Measurements from ENCODE around the gene MOV10L1. TPM values are rescaled to one million over a fixed set of nuclear protein-coding genes. Genes with fewer than 3 reads are reported as not detected.
"Not testable (repeated sequence)": the region's sequence is repeated elsewhere in the genome, so short reads cannot be mapped to it uniquely, and the experiment has no call there.

The MOV10L1 gene
- total RNA-seq, 2 experiments from 2014 or later = 0.22 to 1.1 TPM

GRCh38 chr22:50134481-50134880, 44.7 kb downstream of the MOV10L1 start:
- Histone ChIP-seq H3K4me1 (ENCODE audit: insufficient read depth, low read length, poor library complexity, severe bottlenecking) (peaks cover 5% of the 10 kb centered on the region), H3K9me3 (ENCODE audit: low read length) (no peaks in the 10 kb centered on the region), H3K27ac (ENCODE audit: low read depth, low read length, poor library complexity, severe bottlenecking) (no peak overlapping the region), H3K9me2 (ENCODE audit: insufficient read depth, low read length) (no peaks in the 10 kb centered on the region), H3K4me3 (ENCODE audit: low read depth, low read length, poor library complexity, severe bottlenecking) (no peak overlapping the region), H3K79me2 (ENCODE audit: insufficient read depth, low read depth, low read length) (no peaks in the 10 kb centered on the region), H4K20me1 (ENCODE audit: insufficient read depth, low read length) (no peaks in the 10 kb centered on the region), H3K36me3 (ENCODE audit: insufficient read depth, low read length) (no peaks in the 10 kb centered on the region), H3K4me2 (ENCODE audit: low read length) (no peak overlapping the region), H2AFZ (ENCODE audit: low read length) (no peak overlapping the region)
- ChIA-PET CTCF (ENCODE audit: unreplicated experiment) (no interaction called here), POLR2A (no interaction called here)
- BruUV-seq (replicated peaks) = no TSS peak
- TF ChIP-seq, protein P1, sequence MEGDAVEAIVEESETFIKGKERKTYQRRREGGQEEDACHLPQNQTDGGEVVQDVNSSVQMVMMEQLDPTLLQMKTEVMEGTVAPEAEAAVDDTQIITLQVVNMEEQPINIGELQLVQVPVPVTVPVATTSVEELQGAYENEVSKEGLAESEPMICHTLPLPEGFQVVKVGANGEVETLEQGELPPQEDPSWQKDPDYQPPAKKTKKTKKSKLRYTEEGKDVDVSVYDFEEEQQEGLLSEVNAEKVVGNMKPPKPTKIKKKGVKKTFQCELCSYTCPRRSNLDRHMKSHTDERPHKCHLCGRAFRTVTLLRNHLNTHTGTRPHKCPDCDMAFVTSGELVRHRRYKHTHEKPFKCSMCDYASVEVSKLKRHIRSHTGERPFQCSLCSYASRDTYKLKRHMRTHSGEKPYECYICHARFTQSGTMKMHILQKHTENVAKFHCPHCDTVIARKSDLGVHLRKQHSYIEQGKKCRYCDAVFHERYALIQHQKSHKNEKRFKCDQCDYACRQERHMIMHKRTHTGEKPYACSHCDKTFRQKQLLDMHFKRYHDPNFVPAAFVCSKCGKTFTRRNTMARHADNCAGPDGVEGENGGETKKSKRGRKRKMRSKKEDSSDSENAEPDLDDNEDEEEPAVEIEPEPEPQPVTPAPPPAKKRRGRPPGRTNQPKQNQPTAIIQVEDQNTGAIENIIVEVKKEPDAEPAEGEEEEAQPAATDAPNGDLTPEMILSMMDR (conservative IDR thresholded peaks at IDR 0.05; ENCODE audit: low read length) = no peak
- TF ChIP-seq EZH2phosphoT487 (IDR thresholded peaks at IDR 0.05; ENCODE audit: borderline replicate concordance, low read depth, low read length) = no peak
- DNase-seq (ENCODE audit: low spot score) = no peak
- intact Hi-C loops (cut with micrococcal nuclease; ENCODE audit: unreplicated experiment) = no loop called here

DNA sequence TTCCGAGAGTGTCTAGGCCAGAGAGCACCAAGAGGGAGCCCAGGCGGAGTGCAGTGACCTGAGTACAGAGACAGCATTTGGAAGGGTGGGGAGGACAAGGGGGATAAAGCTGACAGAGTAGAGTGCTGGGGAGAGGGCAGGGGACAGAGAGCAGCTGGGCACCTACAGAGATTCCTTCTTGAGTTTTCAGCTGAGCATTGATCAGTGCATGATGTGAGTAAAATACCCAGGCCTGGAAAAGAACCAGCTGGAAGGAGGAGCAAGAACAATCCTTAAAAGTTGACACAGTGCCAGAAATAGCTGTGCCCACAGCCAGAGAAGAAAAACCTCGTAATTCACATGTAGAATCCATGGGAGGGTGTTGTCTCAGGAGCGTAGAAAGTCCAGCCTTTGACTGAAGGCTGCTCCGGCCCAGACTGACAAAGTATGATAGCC, 46.8 kb downstream of the MOV10L1 start:
- Histone ChIP-seq H3K4me3 (ENCODE audit: low read depth, low read length, poor library complexity, severe bottlenecking) (no peak overlapping the region), H2AFZ (ENCODE audit: low read length) (no peak overlapping the region), H3K9me2 (ENCODE audit: insufficient read depth, low read length) (no peaks in the 10 kb centered on the region), H3K9me3 (ENCODE audit: low read length) (no peaks in the 10 kb centered on the region), H4K20me1 (ENCODE audit: insufficient read depth, low read length) (no peaks in the 10 kb centered on the region), H3K36me3 (ENCODE audit: insufficient read depth, low read length) (no peaks in the 10 kb centered on the region), H3K4me1 (ENCODE audit: insufficient read depth, low read length, poor library complexity, severe bottlenecking) (peaks cover 14% of the 10 kb centered on the region), H3K79me2 (ENCODE audit: insufficient read depth, low read depth, low read length) (no peaks in the 10 kb centered on the region), H3K4me2 (ENCODE audit: low read length) (no peak overlapping the region), H3K27ac (ENCODE audit: low read depth, low read length, poor library complexity, severe bottlenecking) (no peak overlapping the region)
- DNase-seq (ENCODE audit: low spot score) = no peak
- TF ChIP-seq, protein P1 (conservative IDR thresholded peaks at IDR 0.05; ENCODE audit: low read length) = no peak
- no peak for TF ChIP-seq EZH2phosphoT487 (IDR thresholded peaks at IDR 0.05; ENCODE audit: borderline replicate concordance, low read depth, low read length)
- intact Hi-C loops (cut with micrococcal nuclease; ENCODE audit: unreplicated experiment) = no loop called here
- no TSS peak for BruUV-seq (replicated peaks)
- ChIA-PET CTCF (ENCODE audit: unreplicated experiment) (no interaction called here), POLR2A (interaction anchor here (0.6 to 1.5 kb wide), 2 partner anchors 31 to 106 kb away, joined by 3 to 5 read pairs; no protein-coding TSS in a partner anchor)

- H3K36me3 ChIP-seq (ENCODE audit: insufficient read depth, low read length); H3K9me3 ChIP-seq (ENCODE audit: low read length); POLR2A ChIA-PET; H3K4me3 ChIP-seq (ENCODE audit: low read depth, low read length, poor library complexity, severe bottlenecking); BruUV-seq (replicated peaks); CTCF ChIA-PET (ENCODE audit: unreplicated experiment); H3K4me2 ChIP-seq (ENCODE audit: low read length); H3K79me2 ChIP-seq (ENCODE audit: insufficient read depth, low read depth, low read length); H4K20me1 ChIP-seq (ENCODE audit: insufficient read depth, low read length); H3K9me2 ChIP-seq (ENCODE audit: insufficient read depth, low read length); H3K27ac ChIP-seq (ENCODE audit: low read depth, low read length, poor library complexity, severe bottlenecking); DNase-seq (ENCODE audit: low spot score); intact Hi-C loops (cut with micrococcal nuclease; ENCODE audit: unreplicated experiment); H2AFZ ChIP-seq (ENCODE audit: low read length): not testable (repeated sequence)
- H3K4me1 ChIP-seq (ENCODE audit: insufficient read depth, low read length, poor library complexity, severe bottlenecking) = peaks cover 14% of the 10 kb centered on the region
These were observed 47.5 kb downstream of the MOV10L1 start for GRCh38 chr22:50137277-50137676.
